Esophagus mucosa (tissue), 1 donor: ENCODE results near the gene EFCAB5. TPM values are rescaled to one million over a fixed set of nuclear protein-coding genes. Genes with fewer than 3 reads are reported as not detected.
"Not testable (repeated sequence)": the region's sequence is repeated elsewhere in the genome, so short reads cannot be mapped to it uniquely, and the experiment has no call there.

ENCODE experiments used
- ATAC-seq: fragments of 200-7000 bp; cut with Tn5 transposase; one replicate; pipeline ENCODE4 v1.9.1; 2020
- total RNA-seq: library from RNA; stranded (reverse); gene quantifications from one replicate; pipeline ENCODE4 v1.2.4, GENCODE V29; 2023
- donor health status: DM: yes; HTN: yes; CAD: no.

The EFCAB5 gene
- total RNA-seq, 1 donor from 2014 or later, result not detected

DNA sequence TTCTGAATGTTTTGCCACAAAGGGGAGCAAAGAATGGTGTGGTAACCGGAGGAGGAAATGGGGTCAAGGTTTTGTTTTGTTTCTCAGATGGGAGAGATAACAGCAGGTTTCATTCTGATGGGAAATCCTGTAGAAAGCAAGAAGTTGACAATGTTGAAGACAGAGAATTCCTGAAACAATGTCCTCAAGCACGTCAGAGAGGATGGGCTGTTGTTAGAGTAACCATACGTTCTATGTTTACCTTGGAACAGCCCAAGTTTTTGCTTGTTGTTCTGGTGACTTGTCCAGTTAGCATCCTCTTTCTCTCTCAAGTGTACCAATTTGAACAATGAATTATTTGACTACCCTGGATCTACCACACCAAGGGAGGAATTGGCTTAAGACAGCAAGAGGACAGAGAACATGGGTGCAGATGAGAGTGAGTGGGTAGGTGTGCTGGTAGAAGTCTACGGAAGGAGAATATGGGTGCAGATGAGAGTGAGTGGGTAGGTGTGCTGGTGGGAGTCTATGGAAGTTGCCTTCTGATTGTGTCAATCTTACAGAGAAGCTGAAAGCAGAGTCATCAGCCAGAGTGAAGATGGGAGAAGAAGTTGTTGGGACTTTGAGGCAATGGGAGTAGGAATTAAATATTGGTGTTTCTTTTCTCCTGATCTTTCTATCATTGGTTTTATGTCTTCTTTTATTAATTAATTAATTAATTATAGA, 160.4 kb downstream of the EFCAB5 start:
- ATAC-seq, result no peak

DNA sequence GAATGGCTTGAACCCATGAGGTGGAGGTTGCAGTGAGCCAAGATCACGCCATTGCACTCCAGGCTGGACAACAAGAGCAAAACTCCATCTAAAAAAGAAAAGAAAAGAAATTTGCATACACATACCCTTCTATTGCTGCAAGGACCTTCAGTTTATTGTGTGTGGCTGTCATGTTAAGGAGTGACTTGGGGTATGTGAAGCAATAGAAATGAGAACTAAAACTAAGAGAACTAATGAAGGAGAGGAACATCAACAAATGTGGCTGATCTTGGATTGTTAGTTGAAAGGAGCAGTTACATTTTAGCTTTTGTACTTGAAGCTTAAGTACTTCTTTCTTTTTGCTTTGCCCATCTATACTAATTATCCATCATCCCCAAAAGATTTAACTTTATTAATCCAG, 162.5 kb downstream of the EFCAB5 start:
- ATAC-seq, result no peak

- ATAC-seq, result peak; percentile 89
Measured at GRCh38 chr17:30104575-30105339, 163.3 kb downstream of the EFCAB5 start.

- no peak for ATAC-seq
Measured at GRCh38 chr17:30112794-30113193, 171.4 kb downstream of the EFCAB5 start.

- ATAC-seq, result no peak
Measured at GRCh38 chr17:30113213-30113612, 171.8 kb downstream of the EFCAB5 start.

GRCh38 chr17:30116345-30116660, 174.9 kb downstream of the EFCAB5 start:
- ATAC-seq, result no peak

- peak; percentile 96 for ATAC-seq
Measured at GRCh38 chr17:30116661-30117551, 175.5 kb downstream of the EFCAB5 start, which contains the start of gene NSRP1. TSS of gene NSRP1 (plus strand) at chr17:30116816. CDS start at chr17:30116844, 28 bp downstream.

DNA sequence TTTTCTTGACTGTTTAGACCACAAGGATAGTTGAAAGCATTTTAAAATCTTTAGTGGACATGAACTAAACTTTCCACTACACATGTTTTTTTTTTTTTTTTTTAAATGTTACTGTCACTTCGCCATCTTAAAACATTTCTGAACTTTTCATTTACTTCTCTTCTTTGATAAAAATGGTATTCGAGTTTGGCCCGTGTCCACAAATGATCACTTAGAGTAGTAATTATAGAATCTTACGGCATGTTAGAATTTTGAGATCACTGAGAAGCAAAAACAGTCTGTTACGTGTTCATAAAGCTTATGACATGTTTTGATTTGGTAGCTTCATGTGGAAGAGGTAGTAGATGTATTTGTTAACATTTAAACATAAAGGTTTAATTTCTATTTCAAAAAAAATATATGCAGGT, 176.2 kb downstream of the EFCAB5 start:
- ATAC-seq, result no peak

GRCh38 chr17:30118635-30119034, 177.2 kb downstream of the EFCAB5 start:
- ATAC-seq, result not testable (repeated sequence)

GRCh38 chr17:30124273-30124796, 182.9 kb downstream of the EFCAB5 start:
- ATAC-seq, result no peak

DNA sequence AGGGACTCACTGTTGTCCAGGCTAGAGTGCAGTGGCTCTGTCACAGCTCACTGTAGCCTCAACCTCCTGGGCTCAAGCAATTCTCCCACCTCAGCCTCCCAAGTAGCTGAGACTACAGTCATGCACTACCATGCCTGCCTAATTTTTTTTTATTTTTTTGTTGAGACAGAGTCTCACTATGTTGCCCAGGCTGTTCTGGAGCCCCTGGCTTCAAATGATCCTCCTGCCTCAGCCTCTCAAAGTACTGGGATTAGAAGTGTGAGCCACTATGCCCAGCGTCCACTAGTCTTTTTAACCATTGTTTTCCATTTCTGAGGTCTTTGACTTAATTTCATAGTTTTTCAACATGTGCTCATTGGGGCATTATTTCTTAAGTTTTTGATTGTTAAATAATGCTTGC, 188.7 kb downstream of the EFCAB5 start:
- no peak for ATAC-seq

DNA sequence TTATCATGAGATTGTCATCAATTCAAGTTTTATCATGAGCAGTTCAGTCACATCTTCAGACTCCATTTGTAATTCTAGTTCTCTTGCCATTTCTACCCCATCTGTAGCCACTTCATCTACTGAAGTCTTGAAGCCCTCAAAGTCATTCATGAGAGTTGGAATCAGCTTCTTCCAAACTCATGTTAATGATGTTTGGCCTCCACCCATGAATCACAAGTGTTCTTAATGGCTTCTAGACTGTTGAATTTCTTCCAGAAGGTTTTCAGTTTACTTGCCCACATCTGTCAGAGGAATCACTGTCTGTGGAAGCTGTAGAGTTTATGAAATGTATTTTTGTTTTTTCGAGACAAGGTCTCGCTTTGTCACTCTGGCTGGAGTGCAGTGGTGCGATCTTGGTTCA, 191.2 kb downstream of the EFCAB5 start:
- no peak for ATAC-seq

- no peak for ATAC-seq
Measured at GRCh38 chr17:30133197-30133596, 191.8 kb downstream of the EFCAB5 start.

- ATAC-seq, result no peak
Measured at GRCh38 chr17:30134551-30134950, 193.1 kb downstream of the EFCAB5 start.

DNA sequence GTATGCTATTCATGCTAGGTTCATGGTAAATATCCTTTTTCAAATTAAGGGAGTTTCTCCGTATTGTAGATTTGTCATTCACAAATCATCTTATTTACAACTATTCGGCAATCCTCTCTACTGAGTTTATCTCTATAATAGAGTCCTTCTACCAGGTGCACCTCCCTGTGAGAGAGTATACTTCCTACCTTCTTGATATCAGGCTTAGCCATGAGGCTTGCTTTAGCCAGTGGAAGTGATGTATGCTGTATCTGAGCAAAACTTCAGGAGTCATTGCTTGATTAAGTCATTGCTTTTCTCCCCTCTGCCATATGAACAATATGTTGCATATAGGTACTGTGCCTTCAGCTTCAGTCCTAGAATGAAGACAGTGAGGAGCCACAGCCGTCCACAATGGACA, 195.7 kb downstream of the EFCAB5 start:
- no peak for ATAC-seq

- peak; percentile 63 for ATAC-seq
Measured at GRCh38 chr17:30147860-30148259, 206.4 kb downstream of the EFCAB5 start.

DNA sequence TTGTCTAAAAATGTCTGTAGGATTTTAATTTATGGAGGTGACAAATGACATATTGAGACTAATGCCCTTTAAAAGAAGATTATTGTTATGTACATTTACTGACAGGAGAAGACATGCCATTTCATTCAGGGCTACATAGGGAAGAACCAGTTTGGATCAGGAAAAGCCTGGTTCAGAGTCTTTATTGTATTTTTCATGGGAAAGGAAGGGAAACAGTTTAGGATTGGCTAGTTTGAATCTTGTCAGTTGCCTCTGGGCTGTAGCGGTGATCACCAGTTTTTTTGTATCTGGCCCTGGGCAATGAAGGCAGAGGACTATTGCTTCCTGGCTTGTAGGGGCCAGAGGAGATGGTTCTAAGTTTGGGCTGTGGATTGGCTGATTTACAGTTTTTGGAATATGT, 206.9 kb downstream of the EFCAB5 start:
- ATAC-seq, result peak; percentile 81

- ATAC-seq, result peak; percentile 69
Measured at GRCh38 chr17:30151471-30151870, 210.0 kb downstream of the EFCAB5 start.

DNA sequence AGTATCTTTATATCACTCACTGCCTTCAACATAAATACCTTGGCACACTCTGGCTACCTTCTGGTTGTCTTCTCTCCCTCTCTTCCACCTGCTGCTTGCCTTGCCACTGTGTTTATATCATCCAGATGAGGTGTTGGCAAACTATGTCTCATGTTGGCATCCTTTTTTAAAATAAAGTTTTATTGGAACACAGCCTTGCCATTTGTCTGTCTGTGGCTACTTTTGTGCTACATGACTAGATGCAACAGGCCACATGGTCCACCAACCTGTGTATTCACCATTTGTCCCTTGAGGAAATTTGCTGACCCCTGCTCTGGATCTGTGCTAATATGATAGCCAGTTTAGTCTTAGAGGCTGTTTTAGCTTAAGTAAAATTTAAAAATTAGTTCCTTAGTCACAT, 212.0 kb downstream of the EFCAB5 start:
- no peak for ATAC-seq

- no peak for ATAC-seq
Measured at GRCh38 chr17:30155389-30155788, 214.0 kb downstream of the EFCAB5 start.
